Epithelial cell of esophagus (primary cell): ENCODE data around the gene SFMBT2.

Source experiments
- DNase-seq: peaks from one replicate; pipeline ENCODE4 v3.0.0; 2010; ENCODE audit warnings: low read depth
- H3K4me3 ChIP-seq: 2 replicates; pipeline ENCODE4 v1.5.1; 2011; ENCODE audit warnings: mild to moderate bottlenecking, low read length, control low read depth
- CTCF ChIP-seq: IDR thresholded peaks from 2 replicates; pipeline ENCODE4 v1.5.1; 2011; ENCODE audit warnings: low read depth, mild to moderate bottlenecking, low read length, control low read depth, inconsistent platforms; ENCODE audit not compliant: insufficient read depth; ENCODE audit errors: missing control alignments

The SFMBT2 gene

DNA sequence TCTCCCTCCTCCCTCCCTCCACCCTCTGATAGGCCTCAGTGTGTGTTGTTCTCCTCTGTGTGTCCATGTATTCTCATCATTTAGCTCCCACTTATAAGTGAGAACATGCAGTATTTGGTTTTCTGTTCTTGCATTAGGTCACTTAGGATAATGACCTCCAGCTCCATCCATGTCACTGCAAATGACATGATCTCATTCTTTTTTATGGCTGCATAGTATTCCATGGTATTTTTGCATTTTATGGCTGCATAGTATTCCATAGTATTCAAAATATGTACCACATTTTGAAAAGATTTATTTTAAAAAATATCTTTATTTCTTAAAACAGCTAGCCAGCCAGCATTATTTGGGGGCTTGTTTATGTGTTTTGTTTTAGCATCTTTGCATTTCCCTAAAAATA is 275.6 kb downstream of the SFMBT2 start:
- H3K4me3 ChIP-seq = no peak overlapping the region
- no peak for TF ChIP-seq CTCF
- no peak for DNase-seq

GRCh38 chr10:7134448-7134847 is 276.4 kb downstream of the SFMBT2 start:
- no peak overlapping the region for H3K4me3 ChIP-seq
- TF ChIP-seq CTCF = no peak
- DNase-seq = no peak

- DNase-seq = no peak
- no peak for TF ChIP-seq CTCF
- H3K4me3 ChIP-seq = no peak overlapping the region
These were observed 276.9 kb downstream of the SFMBT2 start for GRCh38 chr10:7133958-7134357.

DNA sequence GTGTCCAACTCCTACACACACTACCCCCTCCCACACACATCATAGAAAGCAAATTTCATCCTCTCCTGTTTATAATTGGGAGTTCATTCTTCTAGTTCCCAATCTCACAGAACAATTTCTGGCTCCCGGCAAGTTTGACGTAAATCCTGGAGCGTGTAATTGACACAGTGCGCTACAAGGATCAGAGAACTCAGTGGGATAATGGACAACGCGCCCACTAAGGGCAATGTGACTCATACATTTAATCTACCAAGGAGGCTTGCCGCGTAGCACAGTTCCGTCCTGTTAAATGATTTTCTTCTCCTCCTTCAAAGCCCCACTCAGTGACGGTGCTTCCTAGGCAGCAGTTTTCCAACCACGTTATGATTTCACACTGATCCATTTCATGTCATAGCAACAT is 277.6 kb downstream of the SFMBT2 start:
- TF ChIP-seq CTCF = no peak
- no peak for DNase-seq
- no peak overlapping the region for H3K4me3 ChIP-seq

DNA sequence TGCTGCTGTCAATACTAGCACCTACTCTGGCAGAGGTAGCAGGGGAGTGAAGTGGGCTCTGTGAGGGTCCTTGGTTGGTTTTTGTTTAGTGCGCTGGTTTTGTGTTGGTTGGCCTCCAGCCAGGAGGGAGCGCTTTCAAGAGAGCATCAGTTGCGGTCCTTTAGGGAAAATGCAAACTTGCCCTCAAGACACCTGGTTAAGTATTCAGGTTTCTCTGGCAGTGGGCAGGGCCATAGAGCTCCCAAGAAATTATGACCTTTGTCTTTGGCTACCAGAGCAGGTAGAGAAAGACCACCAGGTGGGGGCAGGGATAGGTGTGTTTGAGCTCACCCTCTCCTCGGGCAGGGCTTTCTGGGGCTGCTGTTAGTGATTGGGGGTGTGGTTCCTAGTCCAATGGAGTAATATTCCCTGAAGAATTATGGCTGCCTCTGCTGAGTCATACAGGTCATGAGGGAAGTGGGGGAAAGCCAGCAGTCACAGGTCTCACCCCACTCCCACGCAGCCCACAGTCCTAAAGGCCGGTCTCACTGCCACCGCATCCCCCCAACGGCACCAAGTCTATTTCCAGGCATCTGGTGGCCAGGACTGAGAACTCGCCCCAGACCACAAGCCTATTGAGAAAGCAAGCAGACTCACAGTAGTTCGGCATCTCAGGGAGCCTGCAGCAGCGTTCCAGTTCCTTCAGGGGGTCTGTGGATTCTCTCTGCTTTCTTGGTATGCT is 280.5 kb downstream of the SFMBT2 start:
- no peak for DNase-seq
- TF ChIP-seq CTCF = no peak
- H3K4me3 ChIP-seq = no peak overlapping the region

DNA sequence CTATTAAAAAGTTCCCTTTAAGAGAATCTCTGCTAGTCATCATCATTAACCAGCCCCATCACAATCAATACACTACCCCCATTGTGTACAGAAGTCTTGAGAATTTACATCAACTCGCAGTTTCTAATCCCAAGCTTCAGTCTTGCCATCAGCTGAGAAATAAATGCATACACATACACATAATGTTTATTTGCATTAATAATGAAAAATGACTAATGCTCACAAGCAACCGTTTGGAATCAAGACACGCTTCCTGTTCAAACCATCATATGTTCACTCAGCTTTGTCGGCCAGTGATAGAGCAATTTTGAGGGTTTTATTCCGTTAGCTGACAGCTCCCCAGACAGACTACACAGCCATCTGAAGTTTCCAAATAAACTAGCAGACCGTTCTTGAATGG is 287.1 kb downstream of the SFMBT2 start:
- DNase-seq = no peak
- no peak overlapping the region for H3K4me3 ChIP-seq
- TF ChIP-seq CTCF = no peak

DNA sequence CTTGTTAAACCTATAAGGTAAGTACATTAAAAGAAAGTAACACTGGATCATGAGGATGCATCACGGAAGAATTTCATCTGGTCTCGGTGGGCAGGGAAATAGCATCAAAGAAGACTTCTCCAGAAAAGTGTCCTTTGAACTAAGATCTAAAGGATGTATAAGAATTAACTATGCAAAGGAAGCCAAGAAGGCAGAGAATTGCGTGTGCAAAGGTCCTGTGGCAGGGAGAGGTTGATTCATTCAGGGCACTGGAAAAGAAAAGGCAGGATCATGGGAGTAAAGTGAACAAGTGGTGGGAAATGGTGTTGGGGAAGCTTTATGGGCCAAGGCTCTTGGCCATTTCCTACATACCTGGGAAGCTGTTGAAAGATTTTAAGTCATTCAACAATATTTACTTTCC is 288.3 kb downstream of the SFMBT2 start:
- TF ChIP-seq CTCF = no peak
- DNase-seq = no peak
- H3K4me3 ChIP-seq = no peak overlapping the region
